ENCODE data around the gene INPP5J. TPM values are rescaled to one million over a fixed set of nuclear protein-coding genes. Genes with fewer than 3 reads are reported as not detected.

Gene INPP5J
- total RNA-seq, 1 donor from 2014 or later: under 0.01 TPM

DNA sequence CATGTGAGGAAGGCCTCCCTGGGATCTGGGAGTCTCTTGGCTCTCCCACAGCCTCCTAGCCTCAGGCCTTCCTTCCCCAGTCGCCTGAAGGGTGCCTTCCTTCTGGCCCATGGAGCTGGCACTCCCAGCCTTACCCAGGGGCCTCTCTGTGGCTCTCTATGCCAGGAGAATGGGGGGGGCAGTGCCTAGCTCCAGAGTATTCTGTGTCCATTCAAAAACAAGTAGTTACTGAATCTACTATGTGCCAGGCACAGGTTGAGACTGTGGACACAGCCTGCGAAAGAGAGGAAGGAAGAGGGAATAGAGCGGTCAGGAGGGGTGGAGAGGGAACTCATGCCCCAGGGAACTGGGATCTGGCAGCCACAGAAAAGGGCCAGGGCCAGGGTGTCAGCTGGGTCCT lies 20.3 kb downstream of the INPP5J start:
- TF ChIP-seq CTCF (IDR thresholded peaks at IDR 0.05; ENCODE audit: insufficient read depth, low read length, severe bottlenecking): no peak
- FAIRE-seq: no peak

GRCh38 chr22:31143537-31143936 lies 20.8 kb downstream of the INPP5J start:
- H3K36me3 ChIP-seq (ENCODE audit: control insufficient read depth, insufficient read depth, low read length): no peaks in the 10 kb centered on the region
- TF ChIP-seq CTCF (IDR thresholded peaks at IDR 0.05; ENCODE audit: insufficient read depth, low read length, severe bottlenecking): no peak
- H3K4me3 ChIP-seq (ENCODE audit: low read depth, low read length): no peak overlapping the region
- FAIRE-seq: no peak
- DNase-seq (ENCODE audit: low read depth): no peak
- peaks cover 4% of the 10 kb centered on the region for H3K27me3 ChIP-seq (ENCODE audit: control insufficient read depth, insufficient read depth, low read length)

More for the DNA sequence above, 20.3 kb downstream of the INPP5J start:
- Histone ChIP-seq H3K27me3 (ENCODE audit: control insufficient read depth, insufficient read depth, low read length) (peaks cover 4% of the 10 kb centered on the region), H3K4me3 (ENCODE audit: low read depth, low read length) (no peak overlapping the region), H3K36me3 (ENCODE audit: control insufficient read depth, insufficient read depth, low read length) (no peaks in the 10 kb centered on the region)
- no peak for DNase-seq (ENCODE audit: low read depth)

DNA sequence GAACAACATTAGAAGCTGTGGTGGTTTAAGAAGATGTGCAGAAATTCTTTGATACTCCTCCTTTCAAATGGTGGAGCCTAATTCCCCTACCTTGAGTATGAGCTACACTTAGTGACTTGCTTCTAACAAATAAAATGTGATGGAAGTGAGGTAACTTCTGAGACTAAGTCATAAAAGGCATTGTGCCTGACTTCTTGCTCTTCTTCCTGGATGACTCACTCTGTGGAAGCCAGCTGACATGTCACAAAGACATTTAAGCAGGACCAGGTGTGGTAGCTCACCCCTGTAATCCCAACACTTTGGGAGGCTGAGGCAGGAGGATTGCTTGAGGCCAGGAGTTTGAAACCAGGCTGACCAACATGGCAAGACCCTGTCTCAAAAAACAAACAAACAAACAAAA lies 21.5 kb downstream of the INPP5J start:
- DNase-seq (ENCODE audit: low read depth) (peak; percentile 69), FAIRE-seq (no peak)
- peaks cover 4% of the 10 kb centered on the region for H3K27me3 ChIP-seq (ENCODE audit: control insufficient read depth, insufficient read depth, low read length)
- H3K4me3 ChIP-seq (ENCODE audit: low read depth, low read length): no peak overlapping the region
- TF ChIP-seq CTCF (IDR thresholded peaks at IDR 0.05; ENCODE audit: insufficient read depth, low read length, severe bottlenecking): no peak
- no peaks in the 10 kb centered on the region for H3K36me3 ChIP-seq (ENCODE audit: control insufficient read depth, insufficient read depth, low read length)

DNA sequence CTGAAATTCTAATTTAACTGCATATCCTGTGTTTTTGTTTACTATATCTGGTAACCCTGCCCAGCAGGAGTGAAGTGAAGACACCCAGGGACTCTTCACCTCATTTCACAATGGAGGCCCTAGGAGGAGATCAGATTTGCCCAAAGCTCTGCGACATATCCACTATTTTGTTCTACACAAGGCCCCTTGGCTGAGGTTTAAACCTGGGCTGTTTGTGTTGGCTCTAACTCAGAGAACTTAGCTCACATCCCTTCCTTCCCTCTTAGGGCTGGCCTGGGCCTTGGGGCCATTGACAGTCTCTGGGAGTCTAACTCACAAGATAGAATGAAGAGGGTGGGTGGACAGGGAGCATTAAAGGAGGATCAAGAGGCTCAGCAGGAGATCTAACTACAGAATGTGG lies 25.7 kb downstream of the INPP5J start:
- Histone ChIP-seq H3K4me3 (ENCODE audit: low read depth, low read length) (no peak overlapping the region), H3K27me3 (ENCODE audit: control insufficient read depth, insufficient read depth, low read length) (no peaks in the 10 kb centered on the region), H3K36me3 (ENCODE audit: control insufficient read depth, insufficient read depth, low read length) (no peaks in the 10 kb centered on the region)
- no peak for FAIRE-seq
- no peak for TF ChIP-seq CTCF (IDR thresholded peaks at IDR 0.05; ENCODE audit: insufficient read depth, low read length, severe bottlenecking)
- no peak for DNase-seq (ENCODE audit: low read depth)

DNA sequence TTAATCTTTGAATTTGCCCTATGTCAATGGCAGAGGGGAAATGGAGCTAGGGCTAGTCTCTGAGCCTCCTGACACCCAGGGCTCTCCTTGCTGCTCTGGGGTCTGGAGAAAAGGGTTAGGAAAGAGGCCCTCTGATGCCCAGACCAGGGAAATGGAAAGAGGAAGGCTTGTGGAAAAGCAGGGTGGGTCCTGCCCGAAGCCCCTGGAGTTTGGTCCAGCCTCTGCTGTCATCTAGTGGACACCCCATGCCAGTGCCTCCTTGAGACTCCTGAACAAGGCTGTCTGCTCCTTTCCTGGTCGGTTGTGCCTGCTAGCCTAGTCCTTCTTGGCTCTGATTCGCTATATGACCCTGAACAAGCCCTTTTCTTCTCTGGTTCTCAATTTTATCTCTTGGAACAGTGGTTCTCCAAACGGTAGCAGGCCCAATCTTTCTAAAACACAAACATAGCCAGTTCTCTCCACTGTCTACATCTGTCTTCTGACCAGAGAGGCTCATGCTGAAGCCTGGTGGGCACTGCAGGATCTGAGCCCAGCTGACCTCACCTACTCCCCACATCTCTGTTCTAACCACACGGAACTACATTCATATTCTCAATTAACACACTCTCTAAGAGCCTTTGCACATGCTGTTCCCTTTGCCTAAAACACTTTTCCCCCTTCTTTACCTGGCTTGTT lies 26.3 kb downstream of the INPP5J start:
- no peaks in the 10 kb centered on the region for H3K27me3 ChIP-seq (ENCODE audit: control insufficient read depth, insufficient read depth, low read length)
- TF ChIP-seq CTCF (IDR thresholded peaks at IDR 0.05; ENCODE audit: insufficient read depth, low read length, severe bottlenecking): peak; percentile 100
- FAIRE-seq: no peak
- no peak overlapping the region for H3K4me3 ChIP-seq (ENCODE audit: low read depth, low read length)
- H3K36me3 ChIP-seq (ENCODE audit: control insufficient read depth, insufficient read depth, low read length): no peaks in the 10 kb centered on the region
- peak; percentile 61 for DNase-seq (ENCODE audit: low read depth)

- DNase-seq (ENCODE audit: low read depth) (no peak), FAIRE-seq (no peak)
- Histone ChIP-seq H3K27me3 (ENCODE audit: control insufficient read depth, insufficient read depth, low read length) (no peaks in the 10 kb centered on the region), H3K4me3 (ENCODE audit: low read depth, low read length) (no peak overlapping the region), H3K36me3 (ENCODE audit: control insufficient read depth, insufficient read depth, low read length) (no peaks in the 10 kb centered on the region)
- TF ChIP-seq CTCF (IDR thresholded peaks at IDR 0.05; ENCODE audit: insufficient read depth, low read length, severe bottlenecking): peak; percentile 28
Measured at GRCh38 chr22:31150615-31151014, 27.8 kb downstream of the INPP5J start.
